Smooth muscle cell of the brain vasculature (primary cell): ENCODE data around the gene RGL2.
"Not testable (repeated sequence)": the region's sequence is repeated elsewhere in the genome, so short reads cannot be mapped to it uniquely, and the experiment has no call there.

Source experiments
- DNase-seq: peaks from one replicate; pipeline ENCODE4 v3.0.0-alpha.2; 2012; ENCODE audit warnings: low read depth, low spot score

RGL2 gene, protein sequence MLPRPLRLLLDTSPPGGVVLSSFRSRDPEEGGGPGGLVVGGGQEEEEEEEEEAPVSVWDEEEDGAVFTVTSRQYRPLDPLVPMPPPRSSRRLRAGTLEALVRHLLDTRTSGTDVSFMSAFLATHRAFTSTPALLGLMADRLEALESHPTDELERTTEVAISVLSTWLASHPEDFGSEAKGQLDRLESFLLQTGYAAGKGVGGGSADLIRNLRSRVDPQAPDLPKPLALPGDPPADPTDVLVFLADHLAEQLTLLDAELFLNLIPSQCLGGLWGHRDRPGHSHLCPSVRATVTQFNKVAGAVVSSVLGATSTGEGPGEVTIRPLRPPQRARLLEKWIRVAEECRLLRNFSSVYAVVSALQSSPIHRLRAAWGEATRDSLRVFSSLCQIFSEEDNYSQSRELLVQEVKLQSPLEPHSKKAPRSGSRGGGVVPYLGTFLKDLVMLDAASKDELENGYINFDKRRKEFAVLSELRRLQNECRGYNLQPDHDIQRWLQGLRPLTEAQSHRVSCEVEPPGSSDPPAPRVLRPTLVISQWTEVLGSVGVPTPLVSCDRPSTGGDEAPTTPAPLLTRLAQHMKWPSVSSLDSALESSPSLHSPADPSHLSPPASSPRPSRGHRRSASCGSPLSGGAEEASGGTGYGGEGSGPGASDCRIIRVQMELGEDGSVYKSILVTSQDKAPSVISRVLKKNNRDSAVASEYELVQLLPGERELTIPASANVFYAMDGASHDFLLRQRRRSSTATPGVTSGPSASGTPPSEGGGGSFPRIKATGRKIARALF

DNA sequence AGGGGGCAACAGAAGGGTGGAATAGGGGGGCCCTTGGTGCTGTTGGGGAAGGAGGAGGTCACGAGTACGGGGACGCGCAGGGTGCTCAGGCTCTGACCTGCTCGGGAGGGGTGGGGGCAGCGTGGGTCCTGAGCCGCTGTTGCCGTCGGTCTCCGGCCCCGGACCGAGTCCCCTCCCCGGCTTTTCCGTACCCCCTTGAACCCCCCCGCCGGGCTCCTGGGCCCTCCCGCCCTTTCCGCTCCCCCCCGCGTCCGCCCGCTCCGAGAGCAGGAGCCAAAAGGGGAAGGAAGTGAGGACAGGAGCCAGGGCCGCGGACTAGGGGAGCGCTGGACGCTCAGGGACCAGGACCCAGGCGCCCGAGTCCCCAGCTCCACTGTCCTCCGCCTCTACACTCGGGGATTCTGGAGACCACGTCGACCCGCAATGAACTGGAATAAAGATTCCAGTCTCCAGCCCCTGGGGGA, at the start of gene RGL2:
Gene RGL2 (minus strand): TSS at position 170 of the 464 bp plus-strand sequence. CDS start 332 bp downstream, outside the sequence.
- DNase-seq: no peak

DNA sequence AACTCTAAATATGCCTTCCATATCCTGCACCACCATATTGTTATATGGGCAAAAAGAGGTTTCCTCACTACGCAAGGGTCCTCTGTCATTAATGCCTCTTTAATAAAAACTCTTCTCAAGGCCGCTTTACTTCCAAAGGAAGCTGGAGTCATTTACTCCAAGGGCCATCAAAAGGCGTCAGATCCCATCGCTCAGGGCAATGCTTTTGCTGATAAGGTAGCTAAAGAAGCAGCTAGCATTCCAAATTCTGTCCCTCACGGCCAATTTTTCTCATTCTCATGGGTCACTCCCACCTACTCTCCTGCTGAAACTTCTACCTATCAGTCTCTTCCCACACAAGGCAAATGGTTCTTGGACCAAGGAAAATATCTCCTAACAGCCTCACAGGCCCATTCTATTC, 49.1 kb upstream of the RGL2 start:
- no peak for DNase-seq

DNA sequence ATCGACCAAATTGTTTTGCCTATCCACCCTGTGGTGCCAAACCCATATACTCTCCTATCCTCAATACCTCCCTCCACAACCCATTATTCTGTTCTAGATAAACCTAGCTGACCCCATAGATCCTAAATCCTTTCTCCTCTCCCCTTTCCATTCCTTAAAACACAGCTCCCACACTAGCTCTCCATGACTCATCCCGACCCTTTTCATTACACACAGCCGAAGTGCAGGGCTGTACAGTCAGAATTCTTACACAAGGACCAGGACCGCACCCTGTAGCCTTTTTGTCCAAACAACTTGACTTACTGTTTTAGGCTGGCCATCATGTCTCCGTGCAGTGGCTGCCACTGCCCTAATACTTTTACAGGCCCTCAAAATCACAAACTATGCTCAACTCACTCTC, 48.2 kb upstream of the RGL2 start:
- DNase-seq: not testable (repeated sequence)

DNA sequence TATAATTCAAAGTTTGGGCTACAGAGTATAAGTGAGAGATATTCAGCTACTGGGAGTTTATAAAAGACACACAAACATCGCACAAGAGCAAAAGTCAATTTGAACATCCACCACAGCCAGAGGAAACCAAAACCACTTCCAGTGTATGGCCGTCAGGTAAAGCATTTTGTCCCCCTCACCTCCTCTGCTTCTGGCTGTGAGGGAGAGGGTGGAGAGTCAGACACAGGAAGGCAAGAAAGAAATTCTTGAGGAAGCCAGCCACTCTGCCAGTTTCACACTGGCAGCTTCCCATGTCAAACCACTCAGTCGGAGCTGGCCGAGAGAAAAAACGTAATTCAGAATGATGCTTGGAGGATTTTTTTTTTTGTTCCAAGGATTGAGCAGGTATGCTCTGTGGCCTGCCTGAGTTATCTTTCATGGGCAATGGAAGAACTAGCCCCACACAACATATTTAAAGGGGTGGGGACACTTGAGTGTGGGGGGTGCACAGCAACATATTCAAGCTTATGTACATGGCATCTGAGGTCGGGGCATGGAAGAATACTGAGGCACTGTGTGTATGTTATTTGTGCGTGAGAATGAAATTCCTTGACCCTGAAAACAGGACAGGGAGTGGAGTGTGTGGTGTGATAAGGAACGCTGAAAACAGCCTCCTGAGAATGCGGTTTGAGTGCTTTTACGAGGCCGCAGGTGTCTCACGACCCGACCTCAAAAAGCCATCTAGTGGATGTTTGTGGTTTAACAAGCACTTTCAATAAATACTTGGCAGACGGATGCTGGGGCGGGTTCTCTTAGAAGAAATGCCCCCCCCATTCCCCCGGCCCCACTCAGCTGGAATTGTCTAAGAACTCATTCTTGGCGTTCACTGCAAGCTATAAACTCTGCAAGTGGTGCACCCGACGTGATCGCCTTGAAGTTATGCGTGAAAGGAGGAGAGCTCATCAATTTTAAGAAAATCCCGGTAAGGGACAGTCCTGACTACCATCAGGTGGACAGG, 46.3 kb upstream of the RGL2 start:
- no peak for DNase-seq

DNA sequence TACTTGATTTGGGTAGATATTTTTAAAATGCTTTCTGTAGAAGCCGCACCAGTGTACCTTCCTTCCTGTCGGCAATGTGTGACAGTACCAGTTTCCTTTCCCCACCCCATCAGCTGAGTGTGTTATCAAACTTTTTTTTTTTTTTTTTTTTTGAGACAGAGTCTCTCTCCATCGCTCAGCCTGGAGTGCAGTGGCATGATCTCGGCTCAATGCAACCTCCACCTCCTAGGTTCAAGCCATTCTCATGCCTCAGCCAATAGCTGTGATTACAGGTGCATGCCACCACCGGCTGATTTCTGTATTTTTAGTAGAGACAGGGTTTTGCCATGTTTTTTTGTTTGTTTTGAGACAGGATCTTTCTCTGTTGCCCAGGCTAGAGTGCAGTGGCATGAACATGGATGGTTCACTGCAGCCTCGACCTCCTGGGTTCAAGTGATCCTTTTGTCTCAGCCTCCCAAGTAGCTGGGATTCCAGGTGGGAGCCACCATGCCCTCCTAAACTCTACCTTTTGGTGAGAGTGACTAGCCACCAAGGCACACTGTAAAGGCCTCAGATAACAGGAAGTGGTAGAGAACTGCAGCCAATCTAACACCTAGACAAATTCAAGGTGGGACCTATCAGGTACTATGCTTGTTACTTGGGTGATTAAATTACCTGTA, 45.3 kb upstream of the RGL2 start:
- DNase-seq: no peak

DNA sequence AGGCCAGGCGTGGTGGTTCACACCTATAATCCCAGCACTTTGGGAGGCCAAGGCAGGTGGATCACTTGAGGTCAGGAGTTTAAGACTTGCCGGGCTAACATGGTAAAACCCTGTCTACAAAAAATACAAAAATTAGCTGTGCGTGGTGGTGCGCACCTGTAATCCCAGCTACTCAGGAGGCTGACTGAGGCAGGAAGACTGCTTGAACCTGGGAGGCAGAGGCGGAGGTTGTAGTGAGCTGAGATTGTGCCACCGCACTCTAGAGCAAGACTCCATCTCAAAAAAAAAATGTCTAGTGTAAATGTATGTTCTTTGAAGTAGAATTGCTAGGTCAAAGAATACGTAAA, 44.8 kb upstream of the RGL2 start:
- DNase-seq: not testable (repeated sequence)

DNA sequence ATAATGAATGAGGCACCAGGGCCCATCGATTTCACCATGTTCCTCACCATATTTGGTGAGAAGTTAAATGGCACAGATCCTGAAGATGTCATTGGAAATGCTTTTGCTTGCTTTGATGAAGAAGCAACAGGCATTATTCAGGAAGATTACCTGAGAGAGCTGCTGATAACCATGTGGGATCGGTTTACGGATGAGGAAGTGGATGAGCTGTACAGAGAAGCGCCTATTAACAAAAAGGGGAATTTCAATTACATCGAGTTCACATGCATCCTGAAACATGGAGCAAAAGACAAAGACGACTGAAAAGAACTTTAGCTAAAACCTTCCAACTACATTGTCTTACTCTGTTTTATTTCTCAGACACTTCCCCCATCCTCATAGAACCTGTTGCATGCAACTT, 40.5 kb upstream of the RGL2 start:
- no peak for DNase-seq

DNA sequence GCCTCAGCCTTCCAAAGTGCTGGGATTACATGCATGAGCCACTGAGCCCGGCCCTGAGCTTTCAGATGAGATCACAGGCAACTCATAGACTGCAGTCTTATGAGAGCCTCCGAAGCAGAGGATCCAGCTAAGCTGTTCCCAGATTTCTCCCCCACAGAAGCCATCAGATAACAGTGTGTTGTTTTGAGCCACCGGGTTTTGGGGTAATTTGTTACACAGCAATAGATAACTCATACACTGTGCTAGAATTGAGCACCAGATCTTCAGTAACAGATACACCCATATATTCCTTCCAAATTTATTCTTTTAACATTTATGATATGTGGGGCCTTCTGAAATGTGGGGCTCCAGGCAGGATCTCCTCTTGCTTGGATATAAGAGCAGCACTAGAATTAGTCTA, 37.8 kb upstream of the RGL2 start:
- no peak for DNase-seq

DNA sequence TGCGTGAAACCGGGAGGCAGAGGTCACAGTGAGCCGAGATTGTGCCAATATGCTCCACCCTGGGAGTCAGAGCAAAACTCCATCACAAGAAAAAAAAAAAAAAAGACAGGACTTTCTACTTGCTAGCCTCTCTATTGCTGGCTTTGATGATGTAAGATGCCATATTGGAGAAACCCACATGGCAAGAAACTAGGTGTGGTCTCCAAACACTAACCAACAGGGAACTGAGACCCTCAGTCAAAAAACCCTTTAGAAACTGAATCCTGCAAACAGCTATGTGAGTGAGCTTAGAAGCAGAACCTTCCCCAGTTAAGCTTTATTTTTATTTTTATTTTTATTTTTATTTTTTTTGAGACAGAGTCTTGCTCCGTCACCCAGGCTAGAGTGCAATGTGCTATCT, 37.2 kb upstream of the RGL2 start:
- no peak for DNase-seq

DNA sequence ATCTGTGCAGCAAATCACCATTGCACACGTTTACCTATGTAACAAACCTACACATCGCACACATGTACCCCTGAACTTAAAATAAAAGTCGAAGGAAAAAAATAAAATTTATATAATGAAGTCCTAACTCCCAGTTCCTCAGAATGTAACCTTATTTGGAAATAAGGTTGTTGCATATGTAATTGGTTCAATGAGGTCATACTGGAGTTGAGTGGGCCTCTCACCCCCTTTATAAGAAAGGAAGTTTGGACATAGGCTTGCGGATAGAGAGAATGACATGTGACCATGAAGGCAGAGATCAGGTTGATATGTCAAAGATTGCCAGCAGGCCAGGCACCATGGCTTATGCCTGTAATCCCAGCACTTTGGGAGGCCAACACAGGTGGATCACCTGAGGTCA, 34.9 kb upstream of the RGL2 start:
- no peak for DNase-seq

DNA sequence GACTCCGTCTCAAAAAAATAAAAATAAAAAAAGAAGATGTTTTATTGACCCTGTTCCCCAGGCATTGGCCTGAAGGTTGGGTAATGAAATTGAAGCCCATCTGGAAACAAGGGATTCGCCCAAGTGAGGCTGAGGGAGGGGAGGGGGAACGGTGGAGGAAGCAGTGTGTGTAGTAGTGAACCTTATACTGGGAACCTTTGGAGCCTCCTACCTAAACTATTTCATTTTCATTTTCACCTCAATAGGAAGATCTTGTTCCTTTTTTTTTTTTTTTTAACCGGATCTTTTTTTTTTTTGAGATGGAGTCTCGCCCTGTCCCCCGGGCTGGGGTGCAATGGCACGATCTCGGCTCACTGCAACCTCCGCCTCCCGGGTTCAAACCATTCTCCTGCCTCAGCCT, 32.0 kb upstream of the RGL2 start:
- no peak for DNase-seq

DNA sequence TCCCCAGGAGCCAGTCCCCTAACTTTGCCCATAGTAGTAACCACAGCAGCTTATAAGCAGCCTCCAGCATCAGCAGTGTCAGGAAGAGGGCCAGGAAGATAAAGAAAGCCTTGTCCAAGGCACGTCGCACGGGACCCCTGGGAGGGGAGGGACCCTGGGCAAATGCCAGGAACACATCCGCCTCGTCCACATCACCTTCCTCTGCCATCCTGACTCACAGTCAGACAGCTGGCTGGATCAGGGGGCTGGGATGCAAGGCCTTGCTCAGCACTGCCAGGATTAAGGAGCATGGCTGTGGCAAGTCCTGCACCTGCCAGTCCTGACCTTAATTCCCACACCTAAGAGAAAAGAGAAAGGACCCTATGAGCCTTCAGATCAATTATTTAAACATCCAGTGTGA, 30.3 kb upstream of the RGL2 start:
- DNase-seq: no peak

DNA sequence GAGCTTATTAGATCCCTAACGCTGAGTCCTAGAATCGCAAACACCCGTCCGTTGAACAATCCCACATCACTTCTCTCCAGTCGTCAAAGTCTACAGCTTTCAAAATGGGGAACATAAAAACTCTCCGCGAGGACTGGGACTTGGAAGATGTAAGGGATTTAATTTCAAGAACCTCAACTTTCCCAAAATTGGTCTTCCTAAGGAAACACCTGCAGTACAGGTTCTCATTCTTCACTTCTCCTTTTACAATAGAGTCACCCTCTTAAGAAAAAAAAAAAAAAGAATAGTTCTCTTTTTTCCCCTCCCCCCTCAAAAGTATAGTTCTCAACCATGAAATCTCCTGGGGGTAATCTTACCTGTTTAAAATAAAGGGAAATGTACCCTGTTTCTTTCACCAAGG, 25.4 kb upstream of the RGL2 start:
- no peak for DNase-seq

DNA sequence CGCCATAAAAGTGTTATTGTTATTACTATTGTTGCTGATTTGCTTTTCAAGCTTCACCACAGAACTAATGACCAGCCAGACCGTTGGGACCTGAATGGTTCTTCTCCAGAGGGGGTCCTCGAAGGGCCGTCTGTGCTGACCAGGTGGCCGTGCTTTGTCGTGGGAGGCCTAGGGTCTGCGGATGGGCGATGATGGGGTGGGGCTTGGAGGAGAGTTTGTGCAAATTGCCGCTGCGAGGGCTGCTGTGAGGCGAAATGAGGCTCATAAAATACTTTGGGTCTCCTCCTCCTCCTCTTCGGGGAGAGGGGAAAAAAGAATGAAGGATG, 24.8 kb upstream of the RGL2 start:
- no peak for DNase-seq

DNA sequence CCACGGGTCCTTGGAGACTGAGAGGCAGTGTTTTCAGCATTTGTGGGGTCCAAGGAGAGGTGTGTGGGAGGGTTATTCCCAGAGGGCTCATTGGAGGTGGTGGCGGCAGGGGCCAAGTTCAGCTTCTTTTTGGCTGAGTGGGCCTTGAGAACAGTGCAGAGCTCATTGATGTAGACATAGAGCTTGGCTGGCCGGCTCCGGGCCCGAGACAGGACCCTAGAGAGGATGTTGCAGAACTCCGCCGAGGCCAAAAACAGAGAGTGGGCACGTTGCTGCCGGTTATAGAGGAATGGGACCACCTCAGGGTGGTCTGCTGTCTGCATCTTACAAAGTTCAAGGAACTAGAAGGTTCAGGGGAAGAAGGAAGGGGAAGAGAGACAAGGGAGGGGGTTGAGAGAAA, 22.5 kb upstream of the RGL2 start:
- DNase-seq: no peak

DNA sequence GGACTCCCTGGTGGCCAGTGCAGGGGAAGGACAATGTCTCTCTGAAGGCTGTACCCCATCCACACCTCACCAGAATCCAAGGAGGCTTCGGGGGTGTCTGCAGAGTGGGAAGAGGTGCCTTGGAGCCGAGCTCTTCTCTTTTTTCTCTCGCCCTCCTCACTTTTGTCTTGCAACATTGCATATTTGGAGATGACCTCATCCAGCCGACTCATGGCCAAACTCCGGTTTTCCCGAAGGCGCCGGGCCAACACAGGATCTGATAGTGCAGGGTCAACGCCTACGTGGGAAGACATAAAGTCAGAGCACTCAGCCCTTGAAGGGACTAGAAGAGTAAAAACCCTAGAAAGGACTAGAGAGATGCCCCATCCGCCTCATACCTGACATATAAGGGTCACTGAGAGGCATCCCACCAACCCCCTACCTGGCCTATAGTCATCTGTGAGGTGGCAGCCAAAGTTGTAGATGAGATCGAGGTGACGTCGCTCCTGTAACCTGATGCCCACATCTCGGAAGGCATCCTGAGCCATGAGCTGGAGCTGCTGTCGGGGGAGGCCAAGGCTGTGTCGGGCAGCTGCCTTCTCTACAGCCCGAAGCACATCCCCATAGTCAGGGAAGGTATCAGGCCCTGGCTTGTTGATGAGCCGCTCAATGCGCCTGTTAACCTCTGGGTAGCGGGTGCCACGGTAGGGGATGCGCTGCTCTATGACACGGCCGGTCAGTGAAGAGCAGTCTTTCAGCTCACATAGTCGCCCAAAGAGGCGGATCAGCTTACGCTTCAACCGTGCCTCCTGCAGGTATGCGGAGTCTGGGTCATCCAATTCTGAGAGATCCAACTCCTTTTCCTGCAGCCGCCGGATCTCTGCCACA, 21.8 kb upstream of the RGL2 start:
- DNase-seq: no peak

DNA sequence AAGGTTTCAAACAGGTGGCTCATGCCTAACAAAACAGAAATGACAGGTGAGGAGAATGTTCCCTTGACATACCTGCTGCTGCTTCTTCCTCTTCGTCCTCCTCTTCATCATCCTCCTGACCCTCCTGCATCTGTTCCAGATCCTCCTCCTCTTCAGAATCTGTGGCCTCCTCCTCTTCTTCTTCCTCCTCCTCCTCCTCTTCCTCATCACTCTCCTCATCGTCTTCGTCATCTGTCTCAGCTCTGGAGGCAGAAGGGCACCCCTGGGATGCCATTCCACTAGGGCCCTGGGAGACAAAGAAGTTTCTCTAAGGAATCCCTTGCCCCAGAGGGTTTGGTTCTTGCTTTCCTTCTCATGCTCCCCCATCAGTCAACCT, 21.2 kb upstream of the RGL2 start:
- DNase-seq: no peak

DNA sequence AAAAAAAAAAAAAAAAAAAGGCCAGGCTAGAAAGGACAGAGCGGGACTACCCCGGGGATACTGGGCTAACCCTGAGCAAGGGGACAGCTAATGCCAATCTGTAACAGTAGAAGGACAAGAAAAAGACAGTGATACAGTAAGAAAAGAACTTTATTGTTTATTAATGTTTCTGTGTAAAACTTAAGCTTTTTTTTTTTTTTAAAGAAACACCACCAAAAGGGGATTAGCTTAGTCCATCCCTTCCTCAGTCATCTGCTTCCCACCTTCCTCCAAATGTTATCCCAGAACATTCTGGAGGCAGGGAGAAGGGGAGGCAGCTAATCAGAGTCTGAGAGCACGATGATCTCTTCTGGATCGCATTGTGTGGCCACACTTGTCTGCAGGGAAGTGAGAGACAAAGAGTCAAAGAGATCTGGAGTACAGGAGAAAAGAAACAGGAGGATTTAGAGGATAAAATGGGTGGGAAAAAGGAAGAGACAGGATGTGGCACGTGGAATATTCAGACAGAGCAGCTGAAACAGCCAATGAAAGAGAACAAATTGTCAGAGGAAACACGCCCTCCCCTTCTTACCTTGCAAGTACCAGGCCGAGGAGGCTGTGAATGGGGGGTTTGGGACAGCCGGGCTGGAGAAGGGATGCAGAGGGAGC, 19.8 kb upstream of the RGL2 start:
- DNase-seq: no peak

DNA sequence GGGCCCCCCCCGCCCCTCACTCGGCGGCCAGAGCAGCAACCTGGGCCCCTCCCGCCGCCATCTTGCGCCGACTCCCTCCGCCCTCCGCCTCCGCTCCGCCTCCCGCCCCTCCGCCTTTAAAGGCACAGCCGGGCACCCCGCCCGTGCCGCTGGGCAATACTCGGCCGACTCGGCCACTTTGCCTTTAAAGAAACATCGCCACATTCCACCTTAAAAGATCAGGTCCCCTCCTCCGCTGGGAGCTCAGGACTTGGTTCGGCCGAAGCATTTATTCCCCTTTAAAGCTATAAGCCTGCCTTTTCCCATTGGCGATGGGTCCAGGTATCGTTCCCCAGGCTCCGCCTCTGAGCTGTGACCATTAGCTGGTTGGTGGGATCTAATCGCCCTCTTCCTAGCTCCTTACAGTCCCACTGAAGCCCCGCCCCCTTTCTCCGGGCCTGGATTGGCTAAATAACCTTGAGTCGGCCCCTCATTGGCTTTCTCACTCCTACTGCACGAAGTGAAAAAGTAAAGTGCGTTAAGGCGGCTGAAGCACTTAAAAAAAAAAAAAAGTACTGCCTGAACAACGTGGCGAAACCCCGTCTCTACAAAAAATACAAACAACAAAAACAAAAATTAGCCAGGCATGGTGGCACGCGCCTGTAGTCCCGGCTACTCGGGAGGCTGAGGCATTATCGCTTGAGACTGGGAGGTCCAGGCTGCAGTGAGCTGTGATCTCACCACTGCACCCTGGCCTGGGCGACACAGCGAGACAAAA, 19.1 kb upstream of the RGL2 start, which contains the start of gene ZBTB22:
Gene ZBTB22 (minus strand): TSS at position 76 of the 757 bp plus-strand sequence. CDS start 828 bp downstream, outside the sequence.
- peak; percentile 99 for DNase-seq
